NCI-H1694 treated with DMSO at 0.1 percent for 48 hours (cell line): ENCODE results near the gene ATP2B3.
A peak's percentile ranks its signal among the peaks of the same experiment; 100 is the strongest.
"Not testable (repeated sequence)": the region's sequence is repeated elsewhere in the genome, so short reads cannot be mapped to it uniquely, and the experiment has no call there.

Experiments used
- DNase-seq: peaks from one replicate; lab custom pipeline; 2025; lab: John Stamatoyannopoulos, UW

ATP2B3 gene

DNA sequence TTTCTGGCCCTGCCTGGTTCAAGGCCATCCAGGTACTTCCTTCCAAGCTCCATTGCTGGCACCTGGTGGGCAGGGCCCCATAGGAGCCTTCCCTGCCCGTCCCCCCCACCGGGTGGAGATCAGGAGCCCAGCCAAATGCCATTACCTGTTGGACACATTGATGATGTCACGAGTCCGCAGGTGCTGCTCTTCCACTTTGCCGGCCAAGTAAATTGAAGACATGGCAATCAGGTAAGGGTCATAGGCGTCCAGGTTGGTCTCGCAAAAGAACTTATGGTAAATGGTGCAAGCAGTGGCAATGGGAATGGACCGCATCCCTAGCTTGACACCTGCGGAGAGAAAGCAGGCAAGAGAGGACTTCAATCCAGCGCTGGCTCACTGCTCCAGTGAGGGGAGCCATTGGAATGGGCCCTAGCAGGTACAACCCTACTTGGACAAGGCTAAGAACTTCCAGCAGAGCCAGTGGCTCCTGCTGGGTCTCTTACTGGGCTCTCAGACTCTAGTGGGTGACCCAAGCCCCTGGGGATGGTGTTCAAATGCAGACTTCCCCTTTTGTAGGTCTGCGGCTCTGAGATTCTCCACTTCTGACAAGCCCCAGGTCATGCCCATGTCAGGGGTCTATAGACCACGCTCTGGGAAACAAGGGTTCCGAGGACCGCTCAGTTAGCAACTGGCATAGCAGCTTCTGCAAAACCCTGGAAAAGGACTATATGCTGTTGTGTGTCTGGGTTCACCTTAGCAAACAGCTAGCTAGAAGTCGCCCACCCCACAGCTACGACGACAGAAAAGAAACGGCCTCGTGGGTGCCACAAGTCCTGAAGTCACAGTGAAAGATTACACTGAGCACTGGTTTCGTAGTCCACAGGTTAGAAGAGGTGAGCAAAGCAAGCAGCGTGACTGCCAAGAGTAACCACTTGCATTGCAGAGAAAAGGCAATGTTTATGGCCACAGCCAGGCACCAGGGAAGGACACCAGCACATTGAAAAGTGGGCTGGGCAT is 78.7 kb downstream of the ATP2B3 start:
- no peak for DNase-seq

GRCh38 chrX:153596981-153597750 is 79.7 kb downstream of the ATP2B3 start:
- no peak for DNase-seq

DNA sequence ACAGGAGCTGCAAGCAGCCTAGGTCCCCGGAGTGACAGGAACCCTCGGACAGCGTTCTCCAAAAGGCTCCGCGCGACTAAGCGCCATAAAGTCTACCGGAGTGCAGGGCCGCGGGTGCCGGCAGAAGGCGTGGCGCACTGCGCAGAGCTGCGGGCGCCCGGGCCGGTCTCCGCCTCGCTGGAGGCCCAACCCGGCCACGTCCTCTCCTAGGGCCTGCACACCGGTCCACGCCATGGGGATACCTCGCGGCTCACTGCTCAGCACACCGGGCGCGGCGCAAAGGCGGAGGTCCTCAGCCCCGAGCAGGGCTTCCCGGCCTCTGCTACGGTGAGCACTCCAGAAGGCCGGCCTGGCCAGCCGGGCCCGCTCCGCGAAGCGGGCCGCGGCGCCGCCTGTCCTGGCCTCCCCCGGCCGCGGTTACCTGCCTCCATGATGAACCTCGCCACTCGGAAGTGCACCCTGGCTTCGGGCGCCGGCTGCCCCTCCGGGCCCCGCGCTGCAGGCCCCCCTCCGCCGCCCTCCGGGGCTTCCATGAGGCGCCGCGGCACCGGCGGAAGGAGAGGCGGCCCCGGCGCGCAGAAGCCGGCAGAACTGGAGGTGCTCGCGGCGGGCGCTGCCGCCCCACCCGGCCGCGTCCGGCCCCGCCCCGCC is 81.2 kb downstream of the ATP2B3 start, which contains the start of gene CCNQ:
Gene CCNQ, minus strand, starts transcription at position 599 of the 651 bp plus-strand sequence. Its CDS starts 66 bp downstream, at position 533.
- DNase-seq: no peak

- DNase-seq: peak; percentile 75
Observed at GRCh38 chrX:153599192-153600031, 82.0 kb downstream of the ATP2B3 start.

GRCh38 chrX:153600032-153600373 is 82.6 kb downstream of the ATP2B3 start:
- DNase-seq: no peak

- DNase-seq: no peak
Observed at GRCh38 chrX:153600921-153601320, 83.5 kb downstream of the ATP2B3 start.

GRCh38 chrX:153601511-153602110 is 84.2 kb downstream of the ATP2B3 start:
- no peak for DNase-seq

GRCh38 chrX:153602601-153603000 is 85.2 kb downstream of the ATP2B3 start:
- DNase-seq: no peak

GRCh38 chrX:153603131-153603656 is 85.8 kb downstream of the ATP2B3 start:
- DNase-seq: no peak

- DNase-seq: not testable (repeated sequence)
Observed at GRCh38 chrX:153604666-153605380, 87.4 kb downstream of the ATP2B3 start.

DNA sequence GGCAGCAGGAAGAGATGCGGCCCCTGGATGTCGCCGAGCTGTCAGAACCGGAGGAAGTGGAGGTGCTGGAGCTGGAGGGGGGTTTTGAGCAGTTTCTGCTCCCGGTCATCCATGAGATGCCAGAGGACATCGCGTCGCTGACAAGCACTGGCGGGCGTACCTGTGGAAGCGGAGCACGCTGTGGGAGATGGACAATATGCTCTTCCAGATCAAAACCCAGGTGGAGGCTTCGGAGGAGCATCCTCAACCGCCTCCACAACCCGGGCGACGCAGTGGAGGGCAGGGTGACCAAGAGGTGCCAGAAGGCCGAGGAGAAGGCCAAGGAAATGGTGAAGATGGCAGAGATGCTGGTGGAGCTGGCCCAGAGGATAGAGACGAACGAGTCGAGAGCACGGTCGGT is 89.1 kb downstream of the ATP2B3 start:
- DNase-seq: no peak

GRCh38 chrX:153608376-153608775 is 90.9 kb downstream of the ATP2B3 start:
- DNase-seq: no peak

DNA sequence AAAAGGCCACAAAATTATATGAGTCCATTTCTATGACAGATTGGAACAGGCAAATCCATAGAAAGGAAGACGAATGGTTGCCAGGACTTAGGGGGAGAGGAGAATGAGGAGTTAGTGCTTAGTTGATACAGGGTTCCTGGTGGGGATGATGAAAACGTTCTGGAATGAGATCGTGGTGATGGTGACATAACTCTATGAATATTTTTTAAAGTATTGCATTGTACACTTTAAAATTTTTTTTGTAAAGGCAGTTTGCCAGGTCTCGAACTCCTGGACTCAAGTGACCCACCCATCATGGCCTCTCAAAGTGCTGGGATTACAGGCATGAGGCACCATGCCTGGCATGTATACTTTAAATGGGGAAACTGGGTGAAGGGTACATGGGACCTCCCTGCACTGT is 91.4 kb downstream of the ATP2B3 start:
- no peak for DNase-seq

DNA sequence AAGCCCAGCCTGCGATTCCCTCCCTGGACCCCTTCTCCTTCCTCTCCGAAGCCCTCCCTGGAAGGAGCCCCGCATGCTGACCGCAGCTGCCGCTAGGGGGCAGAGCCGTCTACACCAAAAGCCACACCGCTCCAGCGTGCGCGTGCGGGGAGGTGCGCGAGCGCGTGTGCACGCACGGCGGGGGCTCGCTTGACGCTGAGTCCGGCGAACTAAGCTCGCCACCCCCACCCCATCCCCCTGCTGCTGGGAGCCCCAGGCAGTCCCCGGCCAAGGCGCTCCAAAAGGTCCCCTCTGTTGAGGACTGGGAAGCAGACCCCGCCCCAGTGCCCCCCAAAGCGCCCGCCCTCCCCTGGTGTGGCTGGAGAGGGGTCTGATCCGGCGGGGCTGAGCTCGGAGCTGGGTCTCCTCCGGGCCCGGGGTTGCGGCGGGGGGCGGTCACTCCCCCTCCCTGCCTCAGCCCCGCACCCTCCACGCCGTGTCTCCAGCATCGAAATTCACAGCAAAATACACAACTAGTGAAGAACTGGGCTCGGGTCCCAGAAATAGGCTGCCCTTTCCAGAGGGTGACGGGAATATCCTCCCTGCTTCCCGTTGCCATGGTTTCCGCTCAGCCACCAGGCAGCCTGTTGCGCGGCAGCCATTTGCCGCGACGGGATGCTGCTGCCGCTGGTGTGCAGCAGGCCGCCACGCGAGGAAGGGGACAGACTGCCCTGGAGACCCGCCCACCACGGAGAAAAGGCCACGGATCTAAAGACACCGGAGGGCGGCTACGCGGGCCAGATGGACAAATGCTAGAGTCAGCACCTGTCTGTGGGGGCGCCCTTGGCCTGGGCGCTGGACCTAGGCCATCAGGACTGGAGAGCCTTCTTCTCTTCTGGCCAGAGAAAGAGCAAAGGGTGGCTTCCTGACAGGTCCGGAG is 92.7 kb downstream of the ATP2B3 start:
- DNase-seq: peak; percentile 50

DNA sequence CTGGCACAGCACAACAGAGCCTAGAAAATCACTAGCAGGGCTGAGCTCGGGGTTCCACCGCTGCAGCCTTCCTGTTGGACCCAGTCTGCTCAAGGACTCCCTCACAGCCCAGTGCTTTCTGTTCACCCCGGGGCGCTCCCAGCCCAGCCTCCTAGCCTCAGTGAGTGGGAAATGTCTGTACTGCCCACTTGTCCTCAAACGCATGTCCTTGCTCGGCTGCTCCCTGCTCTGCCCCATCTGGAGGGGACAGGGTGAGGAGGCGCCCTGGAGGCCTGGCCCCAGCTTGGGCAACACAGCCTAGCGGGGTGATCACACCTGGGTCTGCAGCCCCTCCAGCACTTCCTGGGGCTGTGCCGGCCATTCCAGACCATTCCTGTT is 93.4 kb downstream of the ATP2B3 start:
- DNase-seq: no peak

GRCh38 chrX:153611298-153612095 is 94.1 kb downstream of the ATP2B3 start:
- DNase-seq: no peak

- no peak for DNase-seq
Observed at GRCh38 chrX:153612413-153612812, 95.0 kb downstream of the ATP2B3 start.

GRCh38 chrX:153614818-153615217 is 97.4 kb downstream of the ATP2B3 start:
- no peak for DNase-seq
